ENCODE measurements around the gene FZD1.

The FZD1 gene

GRCh38 chr7:91264924-91265681, 870 bp downstream of the FZD1 start:
- no peak for DNase-seq (ENCODE audit: low read depth, low spot score)

GRCh38 chr7:91265693-91266066, 1.4 kb downstream of the FZD1 start:
- DNase-seq (ENCODE audit: low read depth, low spot score) = no peak

GRCh38 chr7:91266067-91266688, 1.9 kb downstream of the FZD1 start:
- DNase-seq (ENCODE audit: low read depth, low spot score) = no peak

DNA sequence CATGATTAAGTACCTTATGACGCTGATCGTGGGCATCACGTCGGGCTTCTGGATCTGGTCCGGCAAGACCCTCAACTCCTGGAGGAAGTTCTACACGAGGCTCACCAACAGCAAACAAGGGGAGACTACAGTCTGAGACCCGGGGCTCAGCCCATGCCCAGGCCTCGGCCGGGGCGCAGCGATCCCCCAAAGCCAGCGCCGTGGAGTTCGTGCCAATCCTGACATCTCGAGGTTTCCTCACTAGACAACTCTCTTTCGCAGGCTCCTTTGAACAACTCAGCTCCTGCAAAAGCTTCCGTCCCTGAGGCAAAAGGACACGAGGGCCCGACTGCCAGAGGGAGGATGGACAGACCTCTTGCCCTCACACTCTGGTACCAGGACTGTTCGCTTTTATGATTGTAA, 2.5 kb downstream of the FZD1 start:
- no peak for DNase-seq (ENCODE audit: low read depth, low spot score)

DNA sequence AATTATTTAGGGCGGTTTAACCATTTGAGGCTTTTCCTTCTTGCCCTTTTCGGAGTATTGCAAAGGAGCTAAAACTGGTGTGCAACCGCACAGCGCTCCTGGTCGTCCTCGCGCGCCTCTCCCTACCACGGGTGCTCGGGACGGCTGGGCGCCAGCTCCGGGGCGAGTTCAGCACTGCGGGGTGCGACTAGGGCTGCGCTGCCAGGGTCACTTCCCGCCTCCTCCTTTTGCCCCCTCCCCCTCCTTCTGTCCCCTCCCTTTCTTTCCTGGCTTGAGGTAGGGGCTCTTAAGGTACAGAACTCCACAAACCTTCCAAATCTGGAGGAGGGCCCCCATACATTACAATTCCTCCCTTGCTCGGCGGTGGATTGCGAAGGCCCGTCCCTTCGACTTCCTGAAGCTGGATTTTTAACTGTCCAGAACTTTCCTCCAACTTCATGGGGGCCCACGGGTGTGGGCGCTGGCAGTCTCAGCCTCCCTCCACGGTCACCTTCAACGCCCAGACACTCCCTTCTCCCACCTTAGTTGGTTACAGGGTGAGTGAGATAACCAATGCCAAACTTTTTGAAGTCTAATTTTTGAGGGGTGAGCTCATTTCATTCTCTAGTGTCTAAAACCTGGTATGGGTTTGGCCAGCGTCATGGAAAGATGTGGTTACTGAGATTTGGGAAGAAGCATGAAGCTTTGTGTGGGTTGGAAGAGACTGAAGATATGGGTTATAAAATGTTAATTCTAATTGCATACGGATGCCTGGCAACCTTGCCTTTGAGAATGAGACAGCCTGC, 3.1 kb downstream of the FZD1 start:
- no peak for DNase-seq (ENCODE audit: low read depth, low spot score)

- no peak for DNase-seq (ENCODE audit: low read depth, low spot score)
Measured at GRCh38 chr7:91270372-91270771, 6.1 kb downstream of the FZD1 start.

DNA sequence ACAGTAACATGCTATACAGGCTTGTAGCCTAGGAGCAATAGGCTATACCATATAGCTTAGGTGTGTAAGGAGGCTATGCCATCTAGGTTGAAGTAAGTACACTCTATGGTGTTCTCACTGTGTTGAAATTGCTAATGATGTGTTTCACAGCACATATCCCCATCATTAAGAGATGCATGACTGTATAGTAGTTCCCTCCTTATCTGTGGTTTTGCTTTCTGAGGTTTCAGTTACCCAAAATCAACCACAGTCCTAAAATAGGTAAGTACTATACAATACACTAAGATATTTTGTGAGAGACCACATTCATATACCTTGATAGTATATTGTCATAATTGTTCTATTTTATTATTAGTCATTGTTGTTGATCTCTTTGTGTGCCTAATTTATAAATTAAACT, 12.7 kb downstream of the FZD1 start:
- DNase-seq (ENCODE audit: low read depth, low spot score) = no peak

DNA sequence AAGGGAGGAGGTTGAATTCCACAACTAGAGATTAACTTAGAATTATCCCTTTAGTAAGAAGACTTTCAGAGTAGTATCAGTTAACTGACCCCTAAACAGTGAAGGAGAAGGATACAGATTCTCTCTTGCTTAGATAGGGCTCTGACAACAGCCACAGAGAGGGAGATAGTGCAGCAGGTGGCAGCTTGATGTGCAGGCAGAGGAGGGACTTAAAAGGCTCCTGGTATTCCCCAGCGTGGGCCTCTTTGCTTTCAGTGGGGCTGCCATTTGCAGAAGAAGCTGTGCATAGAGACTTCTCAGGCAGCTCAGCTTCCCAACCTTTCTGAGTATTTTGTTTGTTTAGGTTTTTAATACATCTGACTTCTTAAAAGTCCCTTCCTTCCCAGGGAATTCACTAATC, 16.0 kb downstream of the FZD1 start:
- DNase-seq (ENCODE audit: low read depth, low spot score) = no peak

- DNase-seq (ENCODE audit: low read depth, low spot score) = no peak
Measured at GRCh38 chr7:91280604-91281003, 16.4 kb downstream of the FZD1 start.

- DNase-seq (ENCODE audit: low read depth, low spot score) = no peak
Measured at GRCh38 chr7:91285696-91286355, 21.6 kb downstream of the FZD1 start.

DNA sequence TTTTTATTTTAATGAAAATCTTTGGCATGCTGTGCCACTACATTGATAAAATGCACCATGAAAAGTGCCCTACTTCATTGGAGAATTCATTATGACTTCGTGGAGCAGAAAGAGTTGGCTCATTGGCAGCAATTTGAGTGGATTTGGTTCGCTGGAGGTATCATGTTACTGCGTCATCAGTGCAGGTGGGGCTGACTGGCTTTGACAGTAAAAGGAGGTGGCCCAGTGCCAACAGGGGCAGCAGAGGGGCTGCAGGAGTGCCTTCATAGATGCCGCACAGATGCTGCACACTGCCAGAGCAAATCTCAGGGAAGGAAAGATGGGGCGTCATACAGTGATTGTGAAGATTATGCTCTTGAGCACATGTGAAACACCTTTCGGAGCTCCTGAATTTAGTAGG, 22.2 kb downstream of the FZD1 start:
- DNase-seq (ENCODE audit: low read depth, low spot score) = no peak

GRCh38 chr7:91287371-91288084, 23.3 kb downstream of the FZD1 start:
- DNase-seq (ENCODE audit: low read depth, low spot score) = no peak

GRCh38 chr7:91288208-91288824, 24.1 kb downstream of the FZD1 start:
- DNase-seq (ENCODE audit: low read depth, low spot score) = no peak

- no peak for DNase-seq (ENCODE audit: low read depth, low spot score)
Measured at GRCh38 chr7:91289633-91290254, 25.5 kb downstream of the FZD1 start.

- no peak for DNase-seq (ENCODE audit: low read depth, low spot score)
Measured at GRCh38 chr7:91291302-91291701, 27.1 kb downstream of the FZD1 start.

GRCh38 chr7:91291902-91292301, 27.7 kb downstream of the FZD1 start:
- no peak for DNase-seq (ENCODE audit: low read depth, low spot score)

DNA sequence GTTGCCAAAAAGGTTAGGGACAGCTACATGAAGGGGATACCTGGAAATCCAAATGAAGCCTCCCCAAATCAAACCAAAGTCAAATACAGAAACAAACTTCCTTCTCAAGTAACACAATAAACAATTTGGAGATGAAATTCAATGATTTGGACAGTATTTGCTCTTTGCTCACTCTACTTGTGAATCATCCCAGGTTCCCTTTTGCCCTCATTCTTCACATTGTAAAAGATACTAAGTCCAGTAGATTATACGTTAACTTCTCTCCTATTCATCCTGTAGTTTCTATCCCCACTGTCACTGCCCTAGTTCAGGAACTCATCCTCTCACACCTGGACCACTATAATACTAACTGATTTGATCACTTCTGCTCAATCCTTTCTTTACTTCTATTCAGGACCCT, 28.3 kb downstream of the FZD1 start:
- DNase-seq (ENCODE audit: low read depth, low spot score) = no peak

DNA sequence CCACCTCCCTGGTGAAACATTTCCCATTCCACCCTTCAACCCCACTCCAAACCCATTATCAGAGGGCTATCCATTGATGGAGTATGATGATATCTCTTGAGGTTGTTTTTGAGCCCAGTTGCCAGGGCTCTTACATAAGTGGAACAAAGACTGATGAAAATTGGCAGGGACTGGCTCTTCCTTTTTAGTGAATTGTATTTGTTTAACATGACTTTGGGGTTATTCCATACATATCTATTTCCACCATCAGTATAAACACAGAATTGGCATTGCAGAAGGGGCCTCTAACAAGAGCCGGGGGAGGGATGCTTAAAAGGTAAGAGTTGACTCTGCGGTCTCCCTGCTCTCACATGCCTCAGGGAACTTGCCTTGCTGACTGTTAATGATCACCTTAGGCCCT, 28.9 kb downstream of the FZD1 start:
- DNase-seq (ENCODE audit: low read depth, low spot score) = no peak

- no peak for DNase-seq (ENCODE audit: low read depth, low spot score)
Measured at GRCh38 chr7:91293840-91294239, 29.6 kb downstream of the FZD1 start.

DNA sequence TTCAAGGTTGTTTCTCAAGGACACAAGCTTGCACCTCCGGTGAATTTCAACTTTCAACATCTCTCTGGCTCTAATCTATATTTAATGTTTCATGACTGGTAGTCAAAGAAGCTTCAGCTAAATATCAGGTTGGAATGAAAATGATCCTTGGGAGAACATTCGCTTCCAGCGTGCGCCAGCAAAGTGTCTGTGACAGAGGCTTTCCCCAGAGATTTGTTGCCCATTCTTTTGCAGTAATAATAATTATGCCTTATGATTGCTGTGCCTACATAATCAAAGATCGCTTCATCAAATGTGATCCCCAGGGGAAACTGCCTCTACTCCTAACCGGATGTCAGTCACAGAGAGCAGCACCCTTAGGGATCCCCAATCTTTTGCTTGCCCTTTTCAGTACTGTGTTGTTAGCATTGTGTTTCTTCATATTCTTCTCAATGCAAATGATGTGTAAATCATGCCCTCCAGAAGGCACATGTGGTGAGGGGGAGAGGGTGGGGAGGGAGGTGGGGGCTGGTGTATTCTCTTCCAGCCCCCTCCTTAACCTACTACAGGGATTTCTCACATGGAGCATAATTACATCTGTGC, 30.5 kb downstream of the FZD1 start:
- DNase-seq (ENCODE audit: low read depth, low spot score) = no peak

All from activated naive CD8-positive, alpha-beta T cell treated with anti-CD3 and anti-CD28 coated beads, Interleukin-2, amount 50 U/mL, for 16 hours (primary cell).